BJ (cell line): ENCODE measurements around the gene ATOSB. TPM values are rescaled to one million over a fixed set of nuclear protein-coding genes. Genes with fewer than 3 reads are reported as not detected.

Experiments
- CTCF ChIA-PET: fragments of 350-600 bp; formaldehyde crosslinking; extraction: SDS; loops from one replicate; lab custom pipeline; 2021; ENCODE audit warnings: antibody characterized with exemption, inconsistent platforms; lab: Yijun Ruan, JAX
- POLR2A ChIA-PET: fragments of 300-600 bp; sonication (Branson Sonifier 250); formaldehyde crosslinking; extraction: SDS; loops from one replicate; lab custom pipeline; 2021; ENCODE audit warnings: antibody characterized with exemption; lab: Charles Lee
- DNase-seq: peaks from one replicate; pipeline ENCODE4 v3.0.0-alpha.2; 2011; ENCODE audit warnings: low read depth
- H3K27me3 ChIP-seq: 2 replicates; pipeline ENCODE4 v1.6.0; 2011; ENCODE audit warnings: low read length; ENCODE audit not compliant: control insufficient read depth, insufficient read depth
- H3K36me3 ChIP-seq: 2 replicates; pipeline ENCODE4 v1.5.1; 2011; ENCODE audit warnings: low read length; ENCODE audit not compliant: control insufficient read depth, insufficient read depth
- H3K4me3 ChIP-seq: 2 replicates; pipeline ENCODE4 v1.5.1; 2011; ENCODE audit warnings: low read depth, mild to moderate bottlenecking, control low read depth, low read length
- polyA plus RNA-seq: library from polyadenylated mRNA; depleted of rRNA; stranded (reverse); fragments of >200 nt; gene quantifications from 2 replicates; pipeline ENCODE4 v1.2.3, GENCODE V29; 2011
- TF ChIP-seq, protein P1 (sequence below): IDR thresholded peaks from 2 replicates; pipeline ENCODE4 v1.5.1; 2011; ENCODE audit warnings: low read depth, mild to moderate bottlenecking, control low read depth, inconsistent platforms, low read length, moderate library complexity; ENCODE audit not compliant: insufficient read depth

Gene ATOSB
- polyA plus RNA-seq, 1 experiment = 51.0 TPM

DNA sequence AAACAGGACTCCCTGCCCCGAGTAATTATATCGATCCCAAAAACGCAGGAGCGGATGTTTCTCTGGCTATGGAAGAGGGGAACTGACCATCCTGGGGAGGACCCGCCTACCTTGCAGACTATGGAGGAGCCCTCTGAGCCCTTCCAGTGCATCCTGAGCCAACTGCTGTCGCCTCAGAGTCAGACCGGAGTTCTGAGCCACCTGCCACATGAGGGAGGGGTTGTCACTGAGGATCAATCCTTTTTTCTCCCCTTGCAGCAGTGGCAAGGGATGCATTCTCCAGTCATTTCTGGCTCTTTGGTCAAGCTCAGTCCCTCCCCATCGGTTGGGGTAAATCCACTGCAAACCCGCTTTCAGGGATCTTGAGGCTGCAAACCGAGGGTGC, 36.6 kb downstream of the ATOSB start:
- CTCF ChIA-PET = interaction anchor here (0.9 to 8.1 kb wide), 5 partner anchors 7 to 85 kb away, joined by 3 to 59 read pairs (median 6); partner anchors contain the start of genes PIGO and VCP
- POLR2A ChIA-PET = interaction anchor here (2.0 kb wide), 1 partner anchor 8 kb away, joined by 40 read pairs; the partner anchor contains the start of gene VCP
- TF ChIP-seq, protein P1, sequence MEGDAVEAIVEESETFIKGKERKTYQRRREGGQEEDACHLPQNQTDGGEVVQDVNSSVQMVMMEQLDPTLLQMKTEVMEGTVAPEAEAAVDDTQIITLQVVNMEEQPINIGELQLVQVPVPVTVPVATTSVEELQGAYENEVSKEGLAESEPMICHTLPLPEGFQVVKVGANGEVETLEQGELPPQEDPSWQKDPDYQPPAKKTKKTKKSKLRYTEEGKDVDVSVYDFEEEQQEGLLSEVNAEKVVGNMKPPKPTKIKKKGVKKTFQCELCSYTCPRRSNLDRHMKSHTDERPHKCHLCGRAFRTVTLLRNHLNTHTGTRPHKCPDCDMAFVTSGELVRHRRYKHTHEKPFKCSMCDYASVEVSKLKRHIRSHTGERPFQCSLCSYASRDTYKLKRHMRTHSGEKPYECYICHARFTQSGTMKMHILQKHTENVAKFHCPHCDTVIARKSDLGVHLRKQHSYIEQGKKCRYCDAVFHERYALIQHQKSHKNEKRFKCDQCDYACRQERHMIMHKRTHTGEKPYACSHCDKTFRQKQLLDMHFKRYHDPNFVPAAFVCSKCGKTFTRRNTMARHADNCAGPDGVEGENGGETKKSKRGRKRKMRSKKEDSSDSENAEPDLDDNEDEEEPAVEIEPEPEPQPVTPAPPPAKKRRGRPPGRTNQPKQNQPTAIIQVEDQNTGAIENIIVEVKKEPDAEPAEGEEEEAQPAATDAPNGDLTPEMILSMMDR = no peak
- no peaks in the 10 kb centered on the region for H3K27me3 ChIP-seq
- DNase-seq = no peak
- peak overlapping the region; percentile 65 for H3K4me3 ChIP-seq
- no peaks in the 10 kb centered on the region for H3K36me3 ChIP-seq

- POLR2A ChIA-PET = no interaction called here
- TF ChIP-seq, protein P1 = no peak
- no peak overlapping the region for H3K4me3 ChIP-seq
Observed at GRCh38 chr9:35078066-35078465, 37.6 kb downstream of the ATOSB start.

DNA sequence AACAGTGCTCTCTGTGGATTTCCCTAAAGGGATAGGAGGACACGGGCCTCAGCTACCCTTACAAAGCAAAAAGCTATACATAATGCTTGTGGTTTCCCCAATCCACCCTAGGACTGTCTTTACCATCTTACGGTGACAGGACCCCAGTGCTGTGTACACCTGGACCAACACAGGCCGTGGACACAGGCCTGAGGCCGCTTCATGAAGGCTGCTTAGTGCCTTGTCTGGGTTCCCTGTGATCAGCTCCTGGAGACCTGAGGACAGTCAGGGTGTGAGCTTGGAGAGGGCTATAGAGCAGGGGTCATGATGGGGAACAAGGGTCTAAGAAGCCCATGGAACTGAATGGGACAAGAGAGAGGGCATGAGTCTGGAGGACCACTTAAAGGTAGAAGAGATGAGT, 38.8 kb downstream of the ATOSB start:
- TF ChIP-seq, protein P1 = no peak
- Histone ChIP-seq H3K4me3 (no peak overlapping the region), H3K36me3 (no peaks in the 10 kb centered on the region), H3K27me3 (no peaks in the 10 kb centered on the region)
- DNase-seq = no peak
- CTCF ChIA-PET = interaction anchor here (0.6 to 8.1 kb wide), 2 partner anchors 18 to 526 kb away, joined by 3 to 59 read pairs; partner anchors contain the start of gene PIGO
- POLR2A ChIA-PET = no interaction called here

More at GRCh38 chr9:35078066-35078465, 37.6 kb downstream of the ATOSB start:
- no peaks in the 10 kb centered on the region for H3K27me3 ChIP-seq
- DNase-seq = no peak
- no peaks in the 10 kb centered on the region for H3K36me3 ChIP-seq
- CTCF ChIA-PET = interaction anchor here (8.1 kb wide), 1 partner anchor 17 kb away, joined by 59 read pairs; the partner anchor contains the start of gene PIGO

- Histone ChIP-seq H3K36me3 (no peaks in the 10 kb centered on the region), H3K27me3 (no peaks in the 10 kb centered on the region), H3K4me3 (no peak overlapping the region)
- ChIA-PET POLR2A (no interaction called here), CTCF (no interaction called here)
- TF ChIP-seq, protein P1 = no peak
- DNase-seq = no peak
Observed at GRCh38 chr9:35075358-35075757, 40.3 kb downstream of the ATOSB start.

- Histone ChIP-seq H3K4me3 (no peak overlapping the region), H3K27me3 (no peaks in the 10 kb centered on the region), H3K36me3 (no peaks in the 10 kb centered on the region)
- ChIA-PET CTCF (no interaction called here), POLR2A (no interaction called here)
- DNase-seq = no peak
- TF ChIP-seq, protein P1 = no peak
Observed at GRCh38 chr9:35074791-35075190, 40.9 kb downstream of the ATOSB start.
